IMR-90 (cell line): ENCODE results near the gene ANKMY1. TPM values are rescaled to one million over a fixed set of nuclear protein-coding genes. Genes with fewer than 3 reads are reported as not detected.

Source experiments
- ATAC-seq: fragments of 200-7000 bp; cut with Tn5 transposase; 2 replicates; pipeline ENCODE4 v1.9.1; 2020; ENCODE audit warnings: low read depth, mild to moderate bottlenecking, moderate library complexity
- BruUV-seq: library from RNA; stranded (reverse); fragments of 400-500 nt; replicated peaks from 2 replicates; lab custom pipeline; 2021; lab: Mats Ljungman, UMichigan
- CTCF ChIA-PET: fragments of 300-600 bp; formaldehyde crosslinking; extraction: SDS; loops from one replicate; lab custom pipeline; 2021; ENCODE audit warnings: antibody characterized with exemption; lab: Yijun Ruan, JAX
- POLR2A ChIA-PET: fragments of 300-600 bp; sonication (Branson Sonifier 250); formaldehyde crosslinking; loops from one replicate; lab custom pipeline; 2022; ENCODE audit warnings: antibody characterized with exemption; ENCODE audit not compliant: unreplicated experiment; lab: Charles Lee
- DNase-seq: peaks from one replicate; pipeline ENCODE4 v3.0.0; 2013
- H2AFZ ChIP-seq: replicated peaks from 2 replicates; pipeline ENCODE3; 2013; ENCODE audit warnings: low read length, mild to moderate bottlenecking; ENCODE audit not compliant: poor library complexity
- H2AK5ac ChIP-seq: 2 replicates; pipeline ENCODE4 v1.6.1; 2013; ENCODE audit warnings: low read depth, low read length, inconsistent platforms
- H2AK9ac ChIP-seq: replicated peaks from 2 replicates; pipeline ENCODE3; 2013; ENCODE audit warnings: mild to moderate bottlenecking, low read depth, low read length, moderate library complexity; ENCODE audit not compliant: poor library complexity
- H2BK120ac ChIP-seq: 2 replicates; pipeline ENCODE4 v1.6.1; 2013; ENCODE audit warnings: low read depth, low read length, inconsistent platforms
- H2BK15ac ChIP-seq: 3 replicates; pipeline ENCODE4 v1.6.1; 2013; ENCODE audit warnings: low read depth, low read length, inconsistent platforms
- H2BK20ac ChIP-seq: 2 replicates; pipeline ENCODE4 v1.6.1; 2013; ENCODE audit warnings: low read depth, mild to moderate bottlenecking, inconsistent platforms, low read length, moderate library complexity
- H2BK5ac ChIP-seq: 2 replicates; pipeline ENCODE4 v1.6.1; 2013; ENCODE audit warnings: mild to moderate bottlenecking, low read depth, low read length, inconsistent platforms; ENCODE audit not compliant: poor library complexity, severe bottlenecking
- H3K14ac ChIP-seq: replicated peaks from 2 replicates; pipeline ENCODE4 v1.6.1; 2013; ENCODE audit warnings: low read depth, low read length, inconsistent platforms
- H3K18ac ChIP-seq: 2 replicates; pipeline ENCODE4 v1.6.1; 2013; ENCODE audit warnings: low read depth, low read length, control low read depth
- H3K23ac ChIP-seq: 2 replicates; pipeline ENCODE4 v1.6.1; 2013; ENCODE audit warnings: low read depth, low read length, inconsistent platforms
- H3K27ac ChIP-seq: 2 replicates; pipeline ENCODE4 v1.5.1; 2013; ENCODE audit warnings: mild to moderate bottlenecking, control low read depth, low read length; ENCODE audit not compliant: insufficient read depth
- H3K27me3 ChIP-seq: 2 replicates; pipeline ENCODE4 v1.6.1; 2013; ENCODE audit warnings: low read length; ENCODE audit not compliant: control insufficient read depth, insufficient read depth
- H3K36me3 ChIP-seq: 2 replicates; pipeline ENCODE4 v1.6.1; 2013; ENCODE audit warnings: low read length, mixed read lengths; ENCODE audit not compliant: control insufficient read depth, insufficient read depth
- H3K4ac ChIP-seq: 2 replicates; pipeline ENCODE4 v1.6.1; 2013; ENCODE audit warnings: low read depth, low read length, inconsistent platforms
- H3K4me1 ChIP-seq: 2 replicates; pipeline ENCODE4 v1.6.1; 2013; ENCODE audit warnings: low read length, mixed read lengths; ENCODE audit not compliant: control insufficient read depth, insufficient read depth
- H3K4me2 ChIP-seq: 2 replicates; pipeline ENCODE4 v1.6.1; 2013; ENCODE audit warnings: low read depth, mild to moderate bottlenecking, control low read depth, low read length, moderate library complexity
- H3K4me3 ChIP-seq: 2 replicates; pipeline ENCODE4 v1.5.1; 2013; ENCODE audit warnings: low read depth, mild to moderate bottlenecking, control low read depth, low read length, moderate library complexity; ENCODE audit not compliant: insufficient read depth
- H3K56ac ChIP-seq: 2 replicates; pipeline ENCODE4 v1.6.1; 2013; ENCODE audit warnings: low read length, inconsistent platforms; ENCODE audit not compliant: insufficient read depth; ENCODE audit errors: extremely low read depth
- H3K79me1 ChIP-seq, 2 experiments: 2 replicates each; pipeline ENCODE4 v1.6.1; 2013; ENCODE audit warnings: low read length in 2 of 2, inconsistent platforms in 1 of 2, low read depth in 1 of 2
- H3K9ac ChIP-seq: 2 replicates; pipeline ENCODE4 v1.6.1; 2013; ENCODE audit warnings: low read depth, low read length, control low read depth
- H3K9me1 ChIP-seq: 2 replicates; pipeline ENCODE4 v1.6.1; 2013; ENCODE audit warnings: low read length, inconsistent platforms; ENCODE audit not compliant: insufficient read depth
- H3K9me3 ChIP-seq: 2 replicates; pipeline ENCODE4 v1.6.1; 2013; ENCODE audit warnings: low read length; ENCODE audit not compliant: control insufficient read depth, insufficient read depth
- H4K20me1 ChIP-seq: 2 replicates; pipeline ENCODE4 v1.6.1; 2013; ENCODE audit warnings: low read length, inconsistent platforms; ENCODE audit not compliant: insufficient read depth
- H4K5ac ChIP-seq: 2 replicates; pipeline ENCODE4 v1.6.1; 2013; ENCODE audit warnings: mild to moderate bottlenecking, low read depth, low read length, control low read depth
- H4K8ac ChIP-seq, 2 experiments: 2 replicates each; pipeline ENCODE4 v1.6.1; 2013; ENCODE audit warnings: low read depth in 2 of 2, low read length in 2 of 2, control low read depth in 1 of 2, inconsistent platforms in 1 of 2
- H4K91ac ChIP-seq: 2 replicates; pipeline ENCODE4 v1.6.1; 2013; ENCODE audit warnings: low read depth, low read length, inconsistent platforms; ENCODE audit not compliant: insufficient read depth
- BHLHE40 ChIP-seq: fragments of 150-350 bp; IDR thresholded peaks from 2 replicates; pipeline ENCODE4 v1.6.1; 2016; ENCODE audit warnings: mild to moderate bottlenecking, low read depth, low read length
- CEBPB ChIP-seq: IDR thresholded peaks from 2 replicates; pipeline ENCODE4 v1.6.1; 2012; ENCODE audit warnings: low read depth, low read length, improper control_type of control experiment
- CHD1 ChIP-seq: IDR thresholded peaks from 2 replicates; pipeline ENCODE4 v1.6.1; 2012; ENCODE audit warnings: low read depth, low read length, improper control_type of control experiment
- CTCF ChIP-seq: conservative IDR thresholded peaks from 2 replicates; pipeline ENCODE4 v1.5.1; 2012; ENCODE audit warnings: mild to moderate bottlenecking, low read depth, low read length, improper control_type of control experiment
- ELK1 ChIP-seq: fragments of 150-350 bp; IDR thresholded peaks from 2 replicates; pipeline ENCODE4 v1.6.1; 2016; ENCODE audit warnings: low read depth, mild to moderate bottlenecking, low read length, moderate library complexity, borderline replicate concordance
- FOS ChIP-seq: fragments of 150-350 bp; IDR thresholded peaks from 2 replicates; pipeline ENCODE4 v1.6.1; 2016; ENCODE audit warnings: low read depth, low read length
- MAFK ChIP-seq: IDR thresholded peaks from 2 replicates; pipeline ENCODE4 v1.6.1; 2012; ENCODE audit warnings: low read depth, low read length, improper control_type of control experiment
- MAZ ChIP-seq: IDR thresholded peaks from 2 replicates; pipeline ENCODE4 v1.6.1; 2012; ENCODE audit warnings: low read depth, mild to moderate bottlenecking, low read length, improper control_type of control experiment, moderate library complexity, borderline replicate concordance
- MXI1 ChIP-seq: IDR thresholded peaks from 2 replicates; pipeline ENCODE4 v1.6.1; 2012; ENCODE audit warnings: low read depth, mild to moderate bottlenecking, low read length, moderate library complexity, borderline replicate concordance
- NFE2L2 ChIP-seq: fragments of 150-350 bp; IDR thresholded peaks from 2 replicates; pipeline ENCODE4 v1.6.1; 2016; ENCODE audit warnings: low read depth, mild to moderate bottlenecking, low read length
- POLR2A ChIP-seq: IDR thresholded peaks from 2 replicates; pipeline ENCODE4 v1.6.1; 2012; ENCODE audit warnings: mild to moderate bottlenecking, low read depth, low read length
- RAD21 ChIP-seq: IDR thresholded peaks from 2 replicates; pipeline ENCODE4 v1.6.1; 2012; ENCODE audit warnings: low read length, improper control_type of control experiment
- RCOR1 ChIP-seq: IDR thresholded peaks from 2 replicates; pipeline ENCODE4 v1.6.1; 2012; ENCODE audit warnings: mild to moderate bottlenecking, low read length, improper control_type of control experiment; ENCODE audit not compliant: insufficient replicate concordance
- RFX5 ChIP-seq: IDR thresholded peaks from 2 replicates; pipeline ENCODE4 v1.8.0; 2012; ENCODE audit warnings: low read depth, mild to moderate bottlenecking, low read length, moderate library complexity
- SMC3 ChIP-seq: fragments of 150-350 bp; IDR thresholded peaks from 2 replicates; pipeline ENCODE4 v1.6.1; 2016; ENCODE audit warnings: low read depth, mild to moderate bottlenecking, antibody characterized with exemption, low read length, moderate library complexity
- WGBS, 2 experiments: methylation state at CpG; one replicate each; pipeline versions ENCODE4 v1.1.5 to v1.1.7; 2013; ENCODE audit warnings: missing lambda C conversion rate in 2 of 2; ENCODE audit not compliant: insufficient read length in 1 of 2; ENCODE audit errors: extremely low coverage in 2 of 2; 5-methylcytosine and 5-hydroxymethylcytosine counted together
- dilution Hi-C: fragments of 300-500 bp; cut with HindIII; formaldehyde crosslinking; loops from one replicate; pipeline ENCODE4 v1.14.3; 2018; ENCODE audit warnings: low sequenced_read_pairs; ENCODE audit not compliant: unreplicated experiment
- in situ Hi-C: fragments of 300-500 bp; cut with MboI; formaldehyde crosslinking; loops from 3 replicates; pipeline ENCODE4 v1.14.3; 2019; ENCODE audit warnings: low sequenced_read_pairs, inconsistent platforms, mixed read lengths
- intact Hi-C: fragments of 100-400 bp; cut with micrococcal nuclease; formaldehyde crosslinking; loops from 2 replicates; pipeline ENCODE4 v1.10.0; 2022
- polyA plus RNA-seq, 3 experiments: library from polyadenylated mRNA; depleted of rRNA; stranded (reverse); fragments of >200 nt; gene quantifications; 2 replicates each; pipeline ENCODE4 v1.2.3, GENCODE V29; 2012; ENCODE audit warnings: low replicate concordance in 1 of 3
- total RNA-seq: library from RNA; depleted of rRNA; stranded (reverse); fragments of >200 nt; gene quantifications from 2 replicates; pipeline ENCODE4 v1.2.3, GENCODE V29; 2012

ANKMY1 gene
- total and polyA plus RNA-seq, 2 of the 4 experiments (the other 2 are of a cell fraction): 2.9 to 5.5 TPM

DNA sequence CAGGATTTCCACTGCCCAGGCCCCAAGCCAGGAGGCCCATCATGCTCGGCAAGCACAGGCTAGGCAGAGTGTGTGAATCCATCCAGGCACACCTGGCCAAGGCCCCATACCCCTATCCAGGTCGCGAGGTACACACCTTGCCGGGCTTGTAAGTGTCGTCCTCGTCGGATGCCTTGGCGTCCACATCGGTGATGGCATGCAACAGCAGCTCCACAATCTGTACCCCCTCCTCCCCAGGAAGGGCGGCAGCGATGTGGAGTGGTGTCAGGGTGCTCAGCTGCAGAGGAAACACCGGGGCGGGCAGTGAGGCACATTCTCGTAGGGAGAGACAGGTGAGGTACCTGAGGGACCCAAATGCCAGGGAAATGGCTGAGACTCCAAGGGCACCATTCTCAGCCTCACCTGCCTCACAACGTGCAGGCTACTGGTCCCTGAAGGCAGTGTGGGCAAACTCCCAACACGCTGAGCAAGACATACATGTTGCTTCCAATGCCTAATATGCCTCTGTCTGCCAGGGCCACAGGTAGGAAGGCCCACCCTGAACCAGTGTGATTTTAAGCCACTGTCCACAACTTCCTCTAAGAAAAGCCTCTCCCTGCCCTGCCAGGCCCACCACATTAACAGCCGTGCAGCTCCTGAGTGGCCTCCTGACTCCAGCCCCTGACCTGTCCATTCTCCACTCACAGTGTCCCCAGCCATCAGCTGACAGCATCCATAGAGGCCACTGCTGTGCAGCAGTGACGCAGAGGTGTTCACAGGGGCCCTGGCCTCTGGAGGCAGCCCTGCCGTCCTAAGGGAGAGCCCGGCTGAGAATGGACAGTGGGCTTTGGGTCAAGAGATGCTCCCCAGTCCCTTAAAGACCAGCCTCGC is 44.9 kb downstream of the ANKMY1 start:
- no TSS peak for BruUV-seq
- Histone ChIP-seq H3K9me1 (no peaks in the 10 kb centered on the region), H3K79me1 (no peaks in the 10 kb centered on the region), H3K4ac (no peak overlapping the region), H3K4me1 (peaks cover 1% of the 10 kb centered on the region; the same call in 1 of the 2 replicates), H2AFZ (no peak overlapping the region), H4K8ac (no peak overlapping the region), H3K9ac (no peak overlapping the region), H2BK15ac (no peak overlapping the region), H3K4me3 (no peak overlapping the region), H3K18ac (no peak overlapping the region), H2BK5ac (no peak overlapping the region), H3K23ac (no peak overlapping the region), H4K5ac (no peak overlapping the region), H2AK9ac (no peak overlapping the region), H3K36me3 (no peaks in the 10 kb centered on the region), H3K14ac (no peak overlapping the region), H3K27ac (no peak overlapping the region), H3K4me2 (no peak overlapping the region), H2BK120ac (no peak overlapping the region), H3K9me3 (no peaks in the 10 kb centered on the region), H3K27me3 (no peaks in the 10 kb centered on the region), H4K20me1 (0 out of 2 replicates have a peak, but pooled peaks cover 3% of the 10 kb centered on the region), H4K91ac (no peak overlapping the region), H2BK20ac (no peak overlapping the region), H2AK5ac (no peak overlapping the region), H3K56ac (no peak overlapping the region)
- CTCF ChIA-PET: no interaction called here
- intact Hi-C loops: loop anchor here (5.0 kb wide), 1 partner anchor 189 kb away; no protein-coding TSS in a partner anchor
- in situ Hi-C loops: no loop called here
- POLR2A ChIA-PET: no interaction called here
- ATAC-seq (no peak), DNase-seq (no peak)
- WGBS, 2 experiments: 71% methylated on average over 5 of the region's 21 CpGs; no CpG with 5 or more reads in 1 of the 2 experiments
- dilution Hi-C loops: no loop called here
- TF ChIP-seq SMC3 (no peak), POLR2A (no peak), RAD21 (no peak), MAZ (no peak), MXI1 (no peak), NFE2L2 (no peak), RFX5 (no peak), FOS (no peak), CEBPB (no peak), BHLHE40 (no peak), ELK1 (no peak), MAFK (no peak), CTCF (no peak), CHD1 (no peak), RCOR1 (no peak)
